ENCODE measurements around the gene NRN1L.
A peak's percentile ranks its signal among the peaks of the same experiment; 100 is the strongest.

The NRN1L gene

DNA sequence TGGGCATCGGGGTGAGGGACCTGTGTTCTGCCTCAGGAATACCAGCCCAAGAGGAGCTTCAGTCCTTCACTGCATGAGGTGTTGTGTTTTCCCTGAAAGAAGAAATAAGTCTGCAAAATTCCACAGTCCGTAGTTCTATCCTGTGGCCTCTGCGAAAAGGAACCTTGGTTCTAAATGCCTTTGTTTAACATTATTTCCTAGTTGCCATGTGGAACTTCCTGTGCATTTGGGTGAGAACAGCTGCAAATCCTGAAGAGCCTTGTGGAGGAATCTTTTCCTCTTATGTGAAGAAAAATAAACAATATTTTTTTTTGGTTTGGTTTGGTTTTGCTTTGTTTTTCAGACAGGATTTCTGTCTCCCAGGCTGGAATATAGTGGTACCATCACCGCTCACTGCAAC lies 18.1 kb downstream of the NRN1L start:
- no peak overlapping the region for H3K14ac ChIP-seq (ENCODE audit: low read length)

DNA sequence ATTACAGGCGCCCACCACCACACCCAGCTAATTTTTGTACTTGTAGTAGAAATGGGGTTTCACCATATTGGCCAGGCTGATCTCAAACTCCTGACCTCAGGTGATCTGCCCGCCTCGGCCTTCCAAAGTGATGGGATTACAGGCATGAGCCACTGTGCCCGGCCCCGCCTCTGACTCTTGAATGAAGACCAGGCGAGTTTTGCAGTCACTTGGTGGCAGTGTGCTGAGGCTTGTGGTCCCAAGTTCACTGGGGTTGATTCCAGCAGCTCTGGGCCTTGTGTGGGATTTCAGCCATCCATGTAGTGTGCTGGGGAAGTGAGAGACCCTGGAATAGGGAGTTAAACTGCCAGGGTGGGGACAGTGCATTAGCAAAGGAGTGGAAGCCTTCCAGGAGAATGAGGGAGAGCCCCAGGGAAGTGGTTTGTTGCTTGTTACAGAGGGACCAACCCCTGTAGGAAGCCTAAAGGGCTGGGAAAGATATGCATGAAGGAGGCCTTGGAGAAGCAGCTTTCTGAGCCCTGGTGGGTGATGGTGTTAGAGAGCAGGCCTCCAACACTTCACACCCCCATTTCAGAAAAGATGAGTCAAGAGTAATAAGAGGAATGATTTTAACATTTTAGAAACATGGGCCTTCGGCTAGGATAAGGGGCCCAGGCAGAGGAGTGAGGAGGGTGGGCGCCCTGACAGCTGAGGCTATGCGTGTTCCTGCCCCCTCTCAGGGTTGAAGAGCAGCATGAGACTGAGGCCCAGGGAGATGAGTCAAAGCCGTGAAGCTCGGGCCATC lies 22.9 kb downstream of the NRN1L start:
- Histone ChIP-seq H3K23ac (ENCODE audit: low read depth, low read length, poor library complexity) (no peak overlapping the region), H2AFZ (ENCODE audit: low read length) (no peak overlapping the region), H3K4me2 (ENCODE audit: insufficient read depth, low read length, poor library complexity, severe bottlenecking) (no peak overlapping the region), H2BK15ac (ENCODE audit: low read length) (no peak overlapping the region), H3K9ac (ENCODE audit: low read depth, low read length, poor library complexity) (no peak overlapping the region), H4K8ac (ENCODE audit: low read depth, low read length) (no peak overlapping the region), H3K18ac (ENCODE audit: low read length) (no peak overlapping the region), H3K4me3 (ENCODE audit: low read length in 2 of 2) (no peak overlapping the region), H2BK5ac (ENCODE audit: low read length) (no peak overlapping the region), H2BK12ac (ENCODE audit: low read length) (no peak overlapping the region), H3K36me3 (replicated peaks in 1 of 2; ENCODE audit: control insufficient read depth in 2 of 2, insufficient read depth in 2 of 2, low read length in 2 of 2) (peaks cover 17 to 49% of the 10 kb centered on the region in 2 donors), H2BK120ac (ENCODE audit: low read depth, low read length) (no peak overlapping the region), H3K79me1 (ENCODE audit: low read depth, low read length) (peaks cover 9% of the 10 kb centered on the region), H3K4ac (ENCODE audit: low read length) (no peak overlapping the region), H3K27me3 (ENCODE audit: control insufficient read depth in 3 of 3, insufficient read depth in 3 of 3, low read depth in 1 of 3, low read length in 3 of 3) (no peaks in the 10 kb centered on the region), H2AK5ac (ENCODE audit: low read depth, low read length) (no peak overlapping the region), H3K14ac (ENCODE audit: low read length) (no peak overlapping the region), H3K9me3 (replicated peaks in 1 of 2; ENCODE audit: control insufficient read depth in 2 of 2, insufficient read depth in 1 of 2, low read depth in 1 of 2, low read length in 2 of 2) (no peaks in the 10 kb centered on the region), H3K27ac (replicated peaks; ENCODE audit: low read length) (no peak overlapping the region), H4K91ac (ENCODE audit: low read depth, low read length, poor library complexity) (no peak overlapping the region), H3K4me1 (ENCODE audit: control insufficient read depth in 2 of 2, insufficient read depth in 1 of 2, low read depth in 1 of 2, low read length in 2 of 2) (peaks cover 0 to 7% of the 10 kb centered on the region in 2 donors)
- WGBS, 2 donors (ENCODE audit: extremely low coverage in 2 of 2, insufficient read length in 2 of 2, insufficient replicate concordance in 1 of 2): no CpG with 5 or more reads among the region's 11 CpGs
- DNase-seq (ENCODE audit: low spot score): no peak

More for the DNA sequence above, 18.1 kb downstream of the NRN1L start:
- H3K4me1 ChIP-seq (ENCODE audit: control insufficient read depth in 2 of 2, insufficient read depth in 1 of 2, low read depth in 1 of 2, low read length in 2 of 2): no peaks in the 10 kb centered on the region
- no peak overlapping the region for H3K18ac ChIP-seq (ENCODE audit: low read length)
- no peak overlapping the region for H4K91ac ChIP-seq (ENCODE audit: low read depth, low read length, poor library complexity)
- H3K9ac ChIP-seq (ENCODE audit: low read depth, low read length, poor library complexity): no peak overlapping the region
- H3K23ac ChIP-seq (ENCODE audit: low read depth, low read length, poor library complexity): no peak overlapping the region
- no peak overlapping the region for H3K4ac ChIP-seq (ENCODE audit: low read length)
- no peak overlapping the region for H2AFZ ChIP-seq (ENCODE audit: low read length)
- H2BK5ac ChIP-seq (ENCODE audit: low read length): no peak overlapping the region
- no peaks in the 10 kb centered on the region for H3K27me3 ChIP-seq (ENCODE audit: control insufficient read depth in 3 of 3, insufficient read depth in 3 of 3, low read depth in 1 of 3, low read length in 3 of 3)
- no peak for DNase-seq (ENCODE audit: low spot score)
- H2BK12ac ChIP-seq (ENCODE audit: low read length): no peak overlapping the region
- no peak overlapping the region for H2BK120ac ChIP-seq (ENCODE audit: low read depth, low read length)
- no peak overlapping the region for H2BK15ac ChIP-seq (ENCODE audit: low read length)
- H3K36me3 ChIP-seq (replicated peaks in 1 of 2; ENCODE audit: control insufficient read depth in 2 of 2, insufficient read depth in 2 of 2, low read length in 2 of 2): peaks cover 3 to 19% of the 10 kb centered on the region in 2 donors
- no CpG with 5 or more reads among the region's 4 CpGs for WGBS, 2 donors (ENCODE audit: extremely low coverage in 2 of 2, insufficient read length in 2 of 2, insufficient replicate concordance in 1 of 2)
- no peaks in the 10 kb centered on the region for H3K9me3 ChIP-seq (replicated peaks in 1 of 2; ENCODE audit: control insufficient read depth in 2 of 2, insufficient read depth in 1 of 2, low read depth in 1 of 2, low read length in 2 of 2)
- H3K4me2 ChIP-seq (ENCODE audit: insufficient read depth, low read length, poor library complexity, severe bottlenecking): no peak overlapping the region
- H3K4me3 ChIP-seq (ENCODE audit: low read length in 2 of 2): no peak overlapping the region
- H3K79me1 ChIP-seq (ENCODE audit: low read depth, low read length): peaks cover 2% of the 10 kb centered on the region
- no peak overlapping the region for H2AK5ac ChIP-seq (ENCODE audit: low read depth, low read length)
- no peak overlapping the region for H3K27ac ChIP-seq (replicated peaks; ENCODE audit: low read length)
- H4K8ac ChIP-seq (ENCODE audit: low read depth, low read length): no peak overlapping the region

DNA sequence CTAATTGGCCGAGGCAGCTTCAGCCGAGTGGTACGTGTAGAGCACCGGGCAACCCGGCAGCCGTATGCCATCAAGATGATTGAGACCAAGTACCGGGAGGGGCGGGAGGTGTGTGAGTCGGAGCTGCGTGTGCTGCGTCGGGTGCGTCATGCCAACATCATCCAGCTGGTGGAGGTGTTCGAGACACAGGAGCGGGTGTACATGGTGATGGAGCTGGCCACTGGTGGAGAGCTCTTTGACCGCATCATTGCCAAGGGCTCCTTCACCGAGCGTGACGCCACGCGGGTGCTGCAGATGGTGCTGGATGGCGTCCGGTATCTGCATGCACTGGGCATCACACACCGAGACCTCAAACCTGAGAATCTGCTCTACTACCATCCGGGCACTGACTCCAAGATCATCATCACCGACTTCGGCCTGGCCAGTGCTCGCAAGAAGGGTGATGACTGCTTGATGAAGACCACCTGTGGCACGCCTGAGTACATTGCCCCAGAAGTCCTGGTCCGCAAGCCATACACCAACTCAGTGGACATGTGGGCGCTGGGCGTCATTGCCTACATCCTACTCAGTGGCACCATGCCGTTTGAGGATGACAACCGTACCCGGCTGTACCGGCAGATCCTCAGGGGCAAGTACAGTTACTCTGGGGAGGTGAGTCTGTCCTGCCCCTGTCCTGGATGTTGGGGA lies 24.5 kb downstream of the NRN1L start:
- Histone ChIP-seq H3K27me3 (ENCODE audit: control insufficient read depth in 3 of 3, insufficient read depth in 3 of 3, low read depth in 1 of 3, low read length in 3 of 3) (no peaks in the 10 kb centered on the region), H3K4me1 (ENCODE audit: control insufficient read depth in 2 of 2, insufficient read depth in 1 of 2, low read depth in 1 of 2, low read length in 2 of 2) (peaks cover 0 to 7% of the 10 kb centered on the region in 2 donors), H2BK5ac (ENCODE audit: low read length) (peak overlapping the region; percentile 30), H2AK5ac (ENCODE audit: low read depth, low read length) (no peak overlapping the region), H3K4me3 (ENCODE audit: low read length in 2 of 2) (no peak overlapping the region), H2BK120ac (ENCODE audit: low read depth, low read length) (no peak overlapping the region), H4K8ac (ENCODE audit: low read depth, low read length) (no peak overlapping the region), H3K79me1 (ENCODE audit: low read depth, low read length) (peaks cover 9% of the 10 kb centered on the region), H3K4me2 (ENCODE audit: insufficient read depth, low read length, poor library complexity, severe bottlenecking) (no peak overlapping the region), H3K36me3 (replicated peaks in 1 of 2; ENCODE audit: control insufficient read depth in 2 of 2, insufficient read depth in 2 of 2, low read length in 2 of 2) (peaks cover 15 to 43% of the 10 kb centered on the region in 2 donors), H3K18ac (ENCODE audit: low read length) (no peak overlapping the region), H3K27ac (replicated peaks; ENCODE audit: low read length) (no peak overlapping the region), H4K91ac (ENCODE audit: low read depth, low read length, poor library complexity) (no peak overlapping the region), H2BK15ac (ENCODE audit: low read length) (no peak overlapping the region), H3K14ac (ENCODE audit: low read length) (no peak overlapping the region), H2BK12ac (ENCODE audit: low read length) (no peak overlapping the region), H3K23ac (ENCODE audit: low read depth, low read length, poor library complexity) (no peak overlapping the region), H3K4ac (ENCODE audit: low read length) (no peak overlapping the region), H3K9ac (ENCODE audit: low read depth, low read length, poor library complexity) (no peak overlapping the region), H3K9me3 (replicated peaks in 1 of 2; ENCODE audit: control insufficient read depth in 2 of 2, insufficient read depth in 1 of 2, low read depth in 1 of 2, low read length in 2 of 2) (no peaks in the 10 kb centered on the region), H2AFZ (ENCODE audit: low read length) (no peak overlapping the region)
- WGBS, 2 donors (ENCODE audit: extremely low coverage in 2 of 2, insufficient read length in 2 of 2, insufficient replicate concordance in 1 of 2): no CpG with 5 or more reads among the region's 36 CpGs
- DNase-seq (ENCODE audit: low spot score): no peak

DNA sequence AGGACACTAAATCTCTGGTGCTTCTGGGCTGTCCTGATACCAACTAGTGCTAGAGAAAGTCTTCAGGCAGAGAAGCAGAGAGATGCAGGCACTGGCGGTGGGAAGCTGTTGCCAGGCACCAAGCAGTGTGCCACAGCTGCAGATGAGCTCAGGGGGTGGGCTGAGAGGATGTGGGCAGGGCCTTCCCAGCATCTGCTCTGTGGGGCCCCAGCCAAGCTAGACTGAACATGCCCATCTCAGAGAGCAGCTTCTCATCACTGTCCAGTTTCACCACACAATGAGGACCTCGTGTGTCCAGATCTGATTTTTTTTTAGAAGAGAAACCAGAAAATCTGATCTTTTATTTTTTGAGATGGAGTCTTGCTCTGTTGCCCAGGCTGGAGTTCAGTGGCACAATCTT lies 25.5 kb downstream of the NRN1L start:
- peaks cover 0 to 7% of the 10 kb centered on the region in 2 donors for H3K4me1 ChIP-seq (ENCODE audit: control insufficient read depth in 2 of 2, insufficient read depth in 1 of 2, low read depth in 1 of 2, low read length in 2 of 2)
- no peak overlapping the region for H3K9ac ChIP-seq (ENCODE audit: low read depth, low read length, poor library complexity)
- no peak overlapping the region for H2BK120ac ChIP-seq (ENCODE audit: low read depth, low read length)
- H4K8ac ChIP-seq (ENCODE audit: low read depth, low read length): no peak overlapping the region
- H3K79me1 ChIP-seq (ENCODE audit: low read depth, low read length): peaks cover 12% of the 10 kb centered on the region
- no peak overlapping the region for H2AFZ ChIP-seq (ENCODE audit: low read length)
- H2BK15ac ChIP-seq (ENCODE audit: low read length): no peak overlapping the region
- no peaks in the 10 kb centered on the region for H3K9me3 ChIP-seq (replicated peaks in 1 of 2; ENCODE audit: control insufficient read depth in 2 of 2, insufficient read depth in 1 of 2, low read depth in 1 of 2, low read length in 2 of 2)
- H3K4me3 ChIP-seq (ENCODE audit: low read length in 2 of 2): no peak overlapping the region
- H3K4me2 ChIP-seq (ENCODE audit: insufficient read depth, low read length, poor library complexity, severe bottlenecking): no peak overlapping the region
- H4K91ac ChIP-seq (ENCODE audit: low read depth, low read length, poor library complexity): no peak overlapping the region
- H3K18ac ChIP-seq (ENCODE audit: low read length): no peak overlapping the region
- H3K27me3 ChIP-seq (ENCODE audit: control insufficient read depth in 3 of 3, insufficient read depth in 3 of 3, low read depth in 1 of 3, low read length in 3 of 3): no peaks in the 10 kb centered on the region
- no peak overlapping the region for H3K4ac ChIP-seq (ENCODE audit: low read length)
- H3K36me3 ChIP-seq (replicated peaks in 1 of 2; ENCODE audit: control insufficient read depth in 2 of 2, insufficient read depth in 2 of 2, low read length in 2 of 2): peaks cover 15 to 43% of the 10 kb centered on the region in 2 donors
- H2BK12ac ChIP-seq (ENCODE audit: low read length): no peak overlapping the region
- no peak overlapping the region for H3K14ac ChIP-seq (ENCODE audit: low read length)
- no CpG with 5 or more reads among the region's 2 CpGs for WGBS, 2 donors (ENCODE audit: extremely low coverage in 2 of 2, insufficient read length in 2 of 2, insufficient replicate concordance in 1 of 2)
- DNase-seq (ENCODE audit: low spot score): no peak
- no peak overlapping the region for H2BK5ac ChIP-seq (ENCODE audit: low read length)
- H3K23ac ChIP-seq (ENCODE audit: low read depth, low read length, poor library complexity): no peak overlapping the region
- no peak overlapping the region for H2AK5ac ChIP-seq (ENCODE audit: low read depth, low read length)
- H3K27ac ChIP-seq (replicated peaks; ENCODE audit: low read length): no peak overlapping the region

All from neuronal stem cell (in vitro differentiated cells).